HepG2 (cell line): ENCODE data around the gene BIK.

Experiments used
- ELF1 ChIP-seq: sonication (generic); formaldehyde crosslinking; IDR thresholded peaks from 2 replicates; pipeline ENCODE4 v1.4.0; 2020; ENCODE audit warnings: missing genetic modification reagents
- PHF21A ChIP-seq: sonication (generic); formaldehyde crosslinking; IDR thresholded peaks from 2 replicates; pipeline ENCODE4 v1.5.0; 2020; ENCODE audit warnings: mild to moderate bottlenecking, missing genetic modification reagents
- POLR2A ChIP-seq, 2 experiments: IDR thresholded peaks; 2 replicates each; pipeline ENCODE4 v1.6.1; 2011; ENCODE audit warnings: low read depth in 2 of 2, low read length in 2 of 2, mild to moderate bottlenecking in 1 of 2, moderate library complexity in 1 of 2; ENCODE audit not compliant: insufficient read depth in 1 of 2
- POLR2AphosphoS5 ChIP-seq: IDR thresholded peaks from 2 replicates; pipeline ENCODE4 v1.6.1; 2012; ENCODE audit warnings: low read depth, low read length
- ZFP1 ChIP-seq: IDR thresholded peaks from 2 replicates; pipeline ENCODE4 v1.6.1; 2016
- ZNF18 ChIP-seq: sonication (generic); formaldehyde crosslinking; IDR thresholded peaks from 2 replicates; pipeline ENCODE4 v1.8.0; 2022; ENCODE audit warnings: mild to moderate bottlenecking, missing genetic modification reagents; ENCODE audit not compliant: insufficient replicate concordance
- ZNF232 ChIP-seq: sonication (generic); formaldehyde crosslinking; IDR thresholded peaks from 2 replicates; pipeline ENCODE4 v1.4.0; 2020; ENCODE audit warnings: missing genetic modification reagents, borderline replicate concordance
- ZNF24 ChIP-seq: fragments of 450-650 bp; IDR thresholded peaks from 2 replicates; pipeline ENCODE4 v1.6.1; 2017; ENCODE audit warnings: antibody characterized with exemption, mild to moderate bottlenecking
- ZNF343 ChIP-seq: sonication (generic); formaldehyde crosslinking; IDR thresholded peaks from 2 replicates; pipeline ENCODE4 v1.4.0; 2020; ENCODE audit warnings: mild to moderate bottlenecking, missing genetic modification reagents

GRCh38 chr22:43127166-43127908 is 16.8 kb downstream of the BIK start:
- no peak for TF ChIP-seq PHF21A
- TF ChIP-seq POLR2A (IDR thresholded peaks at IDR 0.05; ENCODE audit: insufficient read depth in 1 of 2, low read depth in 2 of 2, low read length in 2 of 2), result no peak
- TF ChIP-seq ZNF232 (CRISPR knock-in tag), result no peak
- TF ChIP-seq ZNF18 (CRISPR knock-in tag), result no peak
- TF ChIP-seq ELF1 (CRISPR knock-in tag), result no peak
- TF ChIP-seq ZFP1 (CRISPR knock-in tag), result no peak
- TF ChIP-seq ZNF24, result no peak
- TF ChIP-seq ZNF343 (CRISPR knock-in tag), result no peak
- no peak for TF ChIP-seq POLR2AphosphoS5
